Measurements from ENCODE around the gene PYGB.
"Not testable (repeated sequence)": the region's sequence is repeated elsewhere in the genome, so short reads cannot be mapped to it uniquely, and the experiment has no call there.

The PYGB gene

GRCh38 chr20:25249198-25249931 is 1.5 kb downstream of the PYGB start:
- no peak for DNase-seq (ENCODE audit: low read depth, low spot score)

- no peak for DNase-seq (ENCODE audit: low read depth, low spot score)
These were observed 2.6 kb downstream of the PYGB start for GRCh38 chr20:25250508-25250907.

GRCh38 chr20:25251019-25251418 is 3.1 kb downstream of the PYGB start:
- DNase-seq (ENCODE audit: low read depth, low spot score), result no peak

- DNase-seq (ENCODE audit: low read depth, low spot score), result no peak
These were observed 3.7 kb downstream of the PYGB start for GRCh38 chr20:25251558-25251957.

GRCh38 chr20:25252230-25252651 is 4.4 kb downstream of the PYGB start:
- DNase-seq (ENCODE audit: low read depth, low spot score), result no peak

- no peak for DNase-seq (ENCODE audit: low read depth, low spot score)
These were observed 5.0 kb downstream of the PYGB start for GRCh38 chr20:25252686-25253421.

GRCh38 chr20:25253606-25254275 is 5.9 kb downstream of the PYGB start:
- DNase-seq (ENCODE audit: low read depth, low spot score), result no peak

GRCh38 chr20:25254571-25254970 is 6.7 kb downstream of the PYGB start:
- no peak for DNase-seq (ENCODE audit: low read depth, low spot score)

GRCh38 chr20:25254986-25255680 is 7.2 kb downstream of the PYGB start:
- no peak for DNase-seq (ENCODE audit: low read depth, low spot score)

GRCh38 chr20:25256226-25256859 is 8.5 kb downstream of the PYGB start:
- DNase-seq (ENCODE audit: low read depth, low spot score), result no peak

GRCh38 chr20:25257130-25257529 is 9.2 kb downstream of the PYGB start:
- no peak for DNase-seq (ENCODE audit: low read depth, low spot score)

GRCh38 chr20:25257756-25258475 is 10.0 kb downstream of the PYGB start:
- DNase-seq (ENCODE audit: low read depth, low spot score), result no peak

- no peak for DNase-seq (ENCODE audit: low read depth, low spot score)
These were observed 10.6 kb downstream of the PYGB start for GRCh38 chr20:25258476-25258805.

- no peak for DNase-seq (ENCODE audit: low read depth, low spot score)
These were observed 10.9 kb downstream of the PYGB start for GRCh38 chr20:25258828-25259227.

- no peak for DNase-seq (ENCODE audit: low read depth, low spot score)
These were observed 11.5 kb downstream of the PYGB start for GRCh38 chr20:25259358-25259757.

GRCh38 chr20:25259788-25260254 is 11.9 kb downstream of the PYGB start:
- no peak for DNase-seq (ENCODE audit: low read depth, low spot score)

GRCh38 chr20:25260770-25261437 is 13.0 kb downstream of the PYGB start:
- DNase-seq (ENCODE audit: low read depth, low spot score), result not testable (repeated sequence)

GRCh38 chr20:25269057-25269832 is 21.4 kb downstream of the PYGB start:
- DNase-seq (ENCODE audit: low read depth, low spot score), result no peak

GRCh38 chr20:25269833-25270170 is 21.9 kb downstream of the PYGB start:
- DNase-seq (ENCODE audit: low read depth, low spot score), result no peak

- DNase-seq (ENCODE audit: low read depth, low spot score), result no peak
These were observed 23.0 kb downstream of the PYGB start for GRCh38 chr20:25270829-25271251.
